ENCODE data around the gene MAMDC2. TPM values are rescaled to one million over a fixed set of nuclear protein-coding genes. Genes with fewer than 3 reads are reported as not detected.

MAMDC2 gene
- total RNA-seq, 4 donors from 2014 or later: 4.1 to 17.3 (median 9.3) TPM

GRCh38 chr9:70073756-70074155, 30.1 kb downstream of the MAMDC2 start:
- Histone ChIP-seq H3K4me1 (peaks cover 5% of the 10 kb centered on the region), H3K27ac (no peak overlapping the region), H3K9me3 (no peaks in the 10 kb centered on the region), H3K4me3 (no peak overlapping the region), H3K36me3 (no peaks in the 10 kb centered on the region), H3K27me3 (no peaks in the 10 kb centered on the region)
- no peak for TF ChIP-seq POLR2AphosphoS5 (IDR thresholded peaks at IDR 0.05)
- TF ChIP-seq POLR2A (IDR thresholded peaks at IDR 0.05): no peak
- no peak for TF ChIP-seq CTCF (IDR thresholded peaks at IDR 0.05)
- TF ChIP-seq EP300 (IDR thresholded peaks at IDR 0.05): no peak
- no peak for DNase-seq (ENCODE audit: low spot score in 2 of 2)

GRCh38 chr9:70076678-70077077, 33.0 kb downstream of the MAMDC2 start:
- 74% methylated on average over 3 of the region's 3 CpGs for WGBS
- TF ChIP-seq POLR2A (IDR thresholded peaks at IDR 0.05) (no peak), CTCF (IDR thresholded peaks at IDR 0.05) (no peak), EP300 (IDR thresholded peaks at IDR 0.05) (no peak), POLR2AphosphoS5 (IDR thresholded peaks at IDR 0.05) (no peak)
- Histone ChIP-seq H3K36me3 (no peaks in the 10 kb centered on the region), H3K27me3 (no peaks in the 10 kb centered on the region), H3K4me1 (peaks cover 28% of the 10 kb centered on the region), H3K27ac (no peak overlapping the region), H3K4me3 (no peak overlapping the region), H3K9me3 (no peaks in the 10 kb centered on the region)
- DNase-seq (ENCODE audit: low spot score in 2 of 2): no peak

- peak in 1 of 3 donors; percentile 54 for TF ChIP-seq POLR2AphosphoS5 (IDR thresholded peaks at IDR 0.05)
- no peak for TF ChIP-seq CTCF (IDR thresholded peaks at IDR 0.05)
- H3K27ac ChIP-seq: peak overlapping the region; percentile 57
- no peak overlapping the region for H3K4me3 ChIP-seq
- no peaks in the 10 kb centered on the region for H3K27me3 ChIP-seq
- DNase-seq (ENCODE audit: low spot score in 2 of 2): no peak
- H3K36me3 ChIP-seq: no peaks in the 10 kb centered on the region
- no peaks in the 10 kb centered on the region for H3K9me3 ChIP-seq
- H3K4me1 ChIP-seq: peaks cover 28% of the 10 kb centered on the region
- 37% methylated on average over 2 of the region's 2 CpGs for WGBS
Measured at GRCh38 chr9:70079417-70080037, 35.9 kb downstream of the MAMDC2 start.

- Histone ChIP-seq H3K9me3 (no peaks in the 10 kb centered on the region), H3K4me1 (peaks cover 28% of the 10 kb centered on the region), H3K36me3 (no peaks in the 10 kb centered on the region), H3K4me3 (no peak overlapping the region), H3K27me3 (no peaks in the 10 kb centered on the region), H3K27ac (peak overlapping the region; percentile 61)
- DNase-seq (ENCODE audit: low spot score in 2 of 2): peak in 1 of 2 donors; percentile 73
- TF ChIP-seq CTCF (IDR thresholded peaks at IDR 0.05): no peak
- no peak for TF ChIP-seq POLR2A (IDR thresholded peaks at IDR 0.05)
- TF ChIP-seq POLR2AphosphoS5 (IDR thresholded peaks at IDR 0.05): peak in 1 of 3 donors; percentile 84
- no peak for TF ChIP-seq EP300 (IDR thresholded peaks at IDR 0.05)
- 10% methylated on average over 5 of the region's 5 CpGs for WGBS
Measured at GRCh38 chr9:70080481-70081119, 37.0 kb downstream of the MAMDC2 start.

- Histone ChIP-seq H3K9me3 (no peaks in the 10 kb centered on the region), H3K4me3 (no peak overlapping the region), H3K27ac (peak overlapping the region; percentile 61), H3K27me3 (no peaks in the 10 kb centered on the region), H3K36me3 (no peaks in the 10 kb centered on the region), H3K4me1 (peaks cover 31% of the 10 kb centered on the region)
- 32% methylated on average over 1 of the region's 1 CpG for WGBS
- no peak for DNase-seq (ENCODE audit: low spot score in 2 of 2)
- no peak for TF ChIP-seq CTCF (IDR thresholded peaks at IDR 0.05)
Measured at GRCh38 chr9:70081120-70081495, 37.5 kb downstream of the MAMDC2 start.
